OCI-LY3 (cell line): ENCODE measurements around the gene CACNA1G.

Experiments
- CTCF ChIP-seq: fragments of 200-600, 300-600 bp; sonication (generic); IDR thresholded peaks from 2 replicates; pipeline ENCODE4 v1.5.1; 2014; ENCODE audit warnings: antibody characterized with exemption, low read length, low read depth
- EZH2phosphoT487 ChIP-seq: fragments of 200-600 bp; shearing (Covaris generic); IDR thresholded peaks from 2 replicates; pipeline ENCODE4 v1.6.1; 2018; ENCODE audit warnings: antibody characterized with exemption, mixed run types, low read depth

GRCh38 chr17:50586421-50587247, 26.1 kb downstream of the CACNA1G start:
- no peak for TF ChIP-seq CTCF
- no peak for TF ChIP-seq EZH2phosphoT487
